IPS-18a (cell line): ENCODE measurements around the gene WT1.
A peak's percentile ranks its signal among the peaks of the same experiment; 100 is the strongest.

Experiments
- H3K27ac ChIP-seq: one replicate; pipeline ENCODE4 v1.5.1; 2013; ENCODE audit warnings: low read length
- H3K27me3 ChIP-seq: one replicate; pipeline ENCODE4 v1.6.1; 2013; ENCODE audit warnings: mild to moderate bottlenecking, low read length; ENCODE audit not compliant: control insufficient read depth, insufficient read depth
- H3K36me3 ChIP-seq: one replicate; pipeline ENCODE4 v1.6.1; 2013; ENCODE audit warnings: low read depth, low read length; ENCODE audit not compliant: control insufficient read depth
- H3K4me1 ChIP-seq: one replicate; pipeline ENCODE4 v1.6.1; 2013; ENCODE audit warnings: low read depth, low read length; ENCODE audit not compliant: control insufficient read depth
- H3K4me3 ChIP-seq: one replicate; pipeline ENCODE4 v1.5.1; 2013; ENCODE audit warnings: low read length
- H3K9ac ChIP-seq: one replicate; pipeline ENCODE4 v1.6.1; 2013; ENCODE audit warnings: mild to moderate bottlenecking, low read length, moderate library complexity
- H3K9me3 ChIP-seq: one replicate; pipeline ENCODE4 v1.6.1; 2013; ENCODE audit warnings: low read depth, low read length; ENCODE audit not compliant: control insufficient read depth

WT1 gene

GRCh38 chr11:32428665-32429303 is 6.6 kb downstream of the WT1 start:
- Histone ChIP-seq H3K9ac (no peak overlapping the region), H3K27me3 (peaks cover 99% of the 10 kb centered on the region), H3K4me1 (peaks cover 14% of the 10 kb centered on the region), H3K27ac (no peak overlapping the region), H3K4me3 (no peak overlapping the region), H3K36me3 (no peaks in the 10 kb centered on the region), H3K9me3 (no peaks in the 10 kb centered on the region)

- Histone ChIP-seq H3K27me3 (peaks cover 99% of the 10 kb centered on the region), H3K4me3 (no peak overlapping the region), H3K4me1 (peaks cover 14% of the 10 kb centered on the region), H3K36me3 (no peaks in the 10 kb centered on the region), H3K9me3 (no peaks in the 10 kb centered on the region), H3K9ac (no peak overlapping the region), H3K27ac (no peak overlapping the region)
These were observed 7.2 kb downstream of the WT1 start for GRCh38 chr11:32427935-32428664.

DNA sequence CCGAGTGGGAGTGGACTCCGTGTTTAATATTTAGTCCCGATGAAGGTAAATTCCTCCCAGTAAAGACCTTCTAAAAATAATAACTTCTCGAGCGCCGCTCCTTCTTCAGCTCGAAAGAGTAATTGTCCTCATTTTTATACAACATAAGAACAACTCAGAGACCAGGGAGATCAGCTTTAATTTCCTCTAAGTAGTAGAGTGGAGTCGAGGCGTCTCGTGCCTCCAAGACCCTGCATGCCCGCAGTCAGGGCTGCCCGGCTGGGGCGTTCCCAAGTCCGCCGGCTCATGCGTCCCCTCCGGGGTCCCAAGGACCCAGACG is 7.8 kb downstream of the WT1 start:
- no peaks in the 10 kb centered on the region for H3K9me3 ChIP-seq
- peaks cover 14% of the 10 kb centered on the region for H3K4me1 ChIP-seq
- no peak overlapping the region for H3K9ac ChIP-seq
- no peaks in the 10 kb centered on the region for H3K36me3 ChIP-seq
- no peak overlapping the region for H3K27ac ChIP-seq
- H3K27me3 ChIP-seq = peaks cover 99% of the 10 kb centered on the region
- peak overlapping the region; percentile 47 for H3K4me3 ChIP-seq

- no peaks in the 10 kb centered on the region for H3K36me3 ChIP-seq
- H3K4me3 ChIP-seq = peak overlapping the region; percentile 47
- H3K27me3 ChIP-seq = peaks cover 98% of the 10 kb centered on the region
- no peak overlapping the region for H3K9ac ChIP-seq
- H3K4me1 ChIP-seq = peaks cover 14% of the 10 kb centered on the region
- no peak overlapping the region for H3K27ac ChIP-seq
- no peaks in the 10 kb centered on the region for H3K9me3 ChIP-seq
These were observed 8.3 kb downstream of the WT1 start for GRCh38 chr11:32426819-32427615.

DNA sequence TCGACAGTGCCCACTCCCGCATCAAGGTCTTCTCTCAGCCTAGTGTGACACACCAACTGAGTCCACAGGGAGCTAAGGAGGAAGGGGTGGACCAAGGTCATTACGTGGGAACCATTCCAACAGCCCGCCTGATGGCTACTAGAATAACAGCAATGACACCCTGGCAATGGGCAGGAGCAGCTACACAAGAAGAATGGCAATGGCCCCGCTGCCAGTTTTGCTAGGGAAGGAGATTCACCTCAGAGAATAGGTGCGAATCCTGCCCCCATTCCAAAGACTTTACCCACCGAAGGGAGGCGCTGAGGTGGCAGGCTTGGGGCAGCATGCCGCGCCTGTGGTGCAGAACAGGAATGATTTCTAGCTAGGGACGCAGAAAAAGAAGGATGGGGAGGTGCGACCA is 9.1 kb downstream of the WT1 start:
- peaks cover 14% of the 10 kb centered on the region for H3K4me1 ChIP-seq
- H3K27ac ChIP-seq = no peak overlapping the region
- peak overlapping the region; percentile 47 for H3K4me3 ChIP-seq
- no peaks in the 10 kb centered on the region for H3K9me3 ChIP-seq
- no peaks in the 10 kb centered on the region for H3K36me3 ChIP-seq
- H3K27me3 ChIP-seq = peaks cover 98% of the 10 kb centered on the region
- H3K9ac ChIP-seq = no peak overlapping the region

GRCh38 chr11:32425761-32426160 is 9.6 kb downstream of the WT1 start:
- Histone ChIP-seq H3K4me1 (peaks cover 14% of the 10 kb centered on the region), H3K27me3 (peaks cover 93% of the 10 kb centered on the region), H3K9me3 (no peaks in the 10 kb centered on the region), H3K4me3 (no peak overlapping the region), H3K27ac (no peak overlapping the region), H3K36me3 (no peaks in the 10 kb centered on the region), H3K9ac (no peak overlapping the region)

DNA sequence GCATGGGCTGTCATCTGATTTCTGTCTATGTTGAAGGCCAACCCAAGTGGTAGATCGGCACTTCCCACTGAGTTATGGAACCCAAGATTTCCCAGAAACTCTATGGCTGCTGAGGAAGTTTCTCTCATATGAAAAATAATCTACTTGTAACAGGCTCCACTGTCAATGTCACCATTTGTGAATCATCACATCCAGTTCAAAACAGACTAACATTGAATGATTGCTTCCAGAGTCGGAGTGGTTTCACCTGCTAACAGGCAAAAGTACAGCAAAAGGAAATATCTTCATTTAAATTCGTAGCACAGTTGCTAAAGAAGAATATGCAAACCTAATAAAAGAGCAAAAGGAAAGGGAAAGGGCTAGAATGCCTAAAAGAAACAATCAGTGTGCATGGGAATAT is 12.8 kb downstream of the WT1 start:
- Histone ChIP-seq H3K36me3 (no peaks in the 10 kb centered on the region), H3K27me3 (peaks cover 64% of the 10 kb centered on the region), H3K27ac (no peak overlapping the region), H3K9me3 (no peaks in the 10 kb centered on the region), H3K9ac (no peak overlapping the region), H3K4me1 (peaks cover 7% of the 10 kb centered on the region), H3K4me3 (no peak overlapping the region)

DNA sequence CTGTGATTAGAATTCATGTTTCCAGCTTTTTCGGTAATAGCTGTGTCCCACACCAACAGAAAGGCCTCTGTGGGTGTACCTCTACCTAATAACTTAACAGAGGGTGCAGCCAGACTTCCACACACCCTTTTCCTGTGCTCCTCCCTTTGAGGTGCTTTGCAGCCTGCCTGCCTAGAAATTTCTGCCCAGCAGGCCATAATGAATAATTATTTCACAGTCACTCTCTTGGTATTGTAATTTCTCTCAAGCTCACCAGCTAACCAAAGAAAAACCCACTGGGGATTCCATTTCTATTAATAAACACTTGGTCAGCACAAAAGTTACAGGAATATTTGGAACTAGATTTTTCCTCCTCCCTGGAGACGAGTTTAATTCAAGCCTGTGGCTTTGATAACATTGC is 13.3 kb downstream of the WT1 start:
- Histone ChIP-seq H3K4me1 (peaks cover 4% of the 10 kb centered on the region), H3K9ac (no peak overlapping the region), H3K27me3 (peaks cover 58% of the 10 kb centered on the region)

GRCh38 chr11:32420937-32421901 is 14.1 kb downstream of the WT1 start:
- Histone ChIP-seq H3K27me3 (peaks cover 51% of the 10 kb centered on the region), H3K4me1 (peaks cover 4% of the 10 kb centered on the region), H3K9me3 (no peaks in the 10 kb centered on the region), H3K36me3 (no peaks in the 10 kb centered on the region), H3K9ac (no peak overlapping the region), H3K27ac (no peak overlapping the region), H3K4me3 (no peak overlapping the region)

More for the DNA sequence above, 13.3 kb downstream of the WT1 start:
- H3K9me3 ChIP-seq = no peaks in the 10 kb centered on the region
- no peak overlapping the region for H3K4me3 ChIP-seq
- no peak overlapping the region for H3K27ac ChIP-seq
- H3K36me3 ChIP-seq = no peaks in the 10 kb centered on the region

GRCh38 chr11:32420139-32420538 is 15.2 kb downstream of the WT1 start:
- Histone ChIP-seq H3K27ac (no peak overlapping the region), H3K4me1 (no peaks in the 10 kb centered on the region), H3K9ac (no peak overlapping the region), H3K9me3 (no peaks in the 10 kb centered on the region), H3K36me3 (no peaks in the 10 kb centered on the region), H3K4me3 (no peak overlapping the region), H3K27me3 (peaks cover 40% of the 10 kb centered on the region)

DNA sequence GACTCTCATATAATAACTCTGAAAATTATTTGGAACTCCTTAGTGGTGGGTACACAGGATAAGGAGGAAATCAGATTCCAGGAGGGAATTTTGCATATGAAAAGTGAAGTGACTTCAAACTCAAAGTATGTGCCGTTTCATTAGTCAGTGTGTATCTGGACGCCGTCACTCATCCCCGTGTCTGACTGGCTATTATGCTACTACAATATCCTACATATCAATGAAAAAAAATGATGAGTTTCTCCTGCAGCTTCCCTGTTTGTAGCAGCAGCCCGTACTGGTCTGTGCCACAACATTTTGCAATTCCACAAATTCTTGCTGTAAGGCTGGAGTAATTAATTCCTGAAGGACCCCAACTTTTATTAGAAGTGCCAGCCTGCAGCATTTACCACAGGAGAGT is 16.5 kb downstream of the WT1 start:
- no peaks in the 10 kb centered on the region for H3K9me3 ChIP-seq
- H3K4me3 ChIP-seq = no peak overlapping the region
- H3K9ac ChIP-seq = no peak overlapping the region
- H3K4me1 ChIP-seq = no peaks in the 10 kb centered on the region
- H3K27ac ChIP-seq = no peak overlapping the region
- peaks cover 27% of the 10 kb centered on the region for H3K27me3 ChIP-seq
- no peaks in the 10 kb centered on the region for H3K36me3 ChIP-seq
